ENCODE data around the gene ADAMTS1.

Gene ADAMTS1

DNA sequence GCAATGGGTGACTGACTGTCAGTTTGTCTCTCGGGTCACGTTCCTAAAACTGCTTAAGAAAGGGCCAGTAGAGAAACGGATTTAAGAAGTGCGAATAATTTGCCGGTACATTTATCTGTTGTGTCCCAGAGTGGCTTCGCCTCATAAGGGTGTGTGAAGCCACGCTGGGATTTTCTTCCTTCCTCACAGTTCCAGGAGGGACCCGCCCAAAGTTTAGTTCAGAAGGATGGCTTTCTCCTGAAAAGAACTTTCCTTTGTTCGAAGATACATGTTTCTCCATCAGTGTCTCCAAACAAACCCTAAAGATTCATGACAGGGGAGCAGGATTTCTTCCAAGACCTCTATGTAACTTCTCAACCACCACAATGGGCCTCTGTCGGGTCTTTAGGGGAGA is 49.8 kb downstream of the ADAMTS1 start:
- Mint-ChIP-seq H3K27me3 (peaks cover 3% of the 10 kb centered on the region), H3K4me1 (no peaks in the 10 kb centered on the region), H3K9me3 (peaks cover 11% of the 10 kb centered on the region), H3K27ac (no peak overlapping the region), H3K36me3 (ENCODE audit: low read depth) (no peaks in the 10 kb centered on the region), H3K4me3 (no peak overlapping the region)
- DNase-seq, result no peak
- no peak for ATAC-seq

DNA sequence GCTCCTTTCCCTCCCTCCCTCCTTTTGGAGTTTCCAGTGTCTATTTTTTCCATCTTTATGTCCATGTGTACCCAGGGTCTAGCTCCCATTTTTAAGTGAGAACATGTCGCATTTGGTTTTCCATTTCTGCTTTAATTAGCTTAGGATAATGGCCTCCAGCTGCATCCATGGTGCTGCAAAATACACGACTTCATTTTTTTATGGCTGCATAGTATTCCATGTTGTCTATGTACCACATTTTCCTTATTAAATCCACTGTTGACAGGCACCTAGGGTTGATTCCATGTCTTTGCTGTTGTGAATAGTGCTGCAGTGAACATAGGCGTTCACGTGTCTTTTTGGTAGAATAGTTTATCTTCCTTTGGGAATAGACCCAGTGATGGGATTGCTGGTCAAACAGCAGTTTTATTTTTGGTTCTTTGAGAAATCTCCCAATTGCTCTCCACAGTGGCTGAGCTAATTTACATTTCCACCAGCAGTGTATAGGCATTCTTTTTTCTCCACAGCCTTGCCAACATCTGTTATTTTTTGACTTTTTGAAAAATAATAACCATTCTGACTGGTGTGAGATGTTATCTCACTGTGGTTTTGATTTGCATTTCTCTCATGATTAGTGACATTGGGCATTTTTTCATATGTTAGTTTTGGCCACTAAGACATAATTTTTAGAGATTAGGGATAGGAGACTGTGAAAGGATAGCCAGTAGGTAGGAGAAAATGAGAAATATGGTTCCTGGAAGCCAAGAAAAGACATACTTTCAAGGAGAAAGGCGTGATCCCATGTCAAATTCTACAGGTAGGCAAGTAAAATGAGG is 50.4 kb downstream of the ADAMTS1 start:
- no peaks in the 10 kb centered on the region for H3K36me3 Mint-ChIP-seq (ENCODE audit: low read depth)
- peaks cover 3% of the 10 kb centered on the region for H3K27me3 Mint-ChIP-seq
- ATAC-seq (no peak), DNase-seq (no peak)
- peaks cover 11% of the 10 kb centered on the region for H3K9me3 Mint-ChIP-seq
- H3K27ac Mint-ChIP-seq, result no peak overlapping the region
- no peak overlapping the region for H3K4me3 Mint-ChIP-seq
- no peaks in the 10 kb centered on the region for H3K4me1 Mint-ChIP-seq

DNA sequence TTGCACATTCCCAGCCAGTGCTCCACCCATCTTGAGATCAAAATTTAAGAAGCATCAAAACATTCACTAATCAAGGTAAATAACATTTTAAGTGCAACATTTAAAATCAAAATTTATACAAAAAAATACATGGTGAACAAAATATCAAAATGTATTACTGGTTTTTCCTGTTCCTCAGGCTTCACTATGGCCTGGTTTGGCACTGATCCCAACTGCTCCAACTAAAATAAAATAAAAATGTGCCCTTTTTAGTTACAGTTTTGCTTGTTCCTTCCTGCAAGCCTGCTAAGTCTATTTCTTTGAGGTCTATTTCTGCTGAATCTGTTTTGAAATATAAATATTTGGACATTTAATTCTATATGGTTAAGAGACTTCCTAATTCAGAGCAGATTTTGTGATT is 54.9 kb downstream of the ADAMTS1 start:
- H3K9me3 Mint-ChIP-seq, result peaks cover 11% of the 10 kb centered on the region
- H3K36me3 Mint-ChIP-seq (ENCODE audit: low read depth), result no peaks in the 10 kb centered on the region
- H3K4me3 Mint-ChIP-seq, result no peak overlapping the region
- no peaks in the 10 kb centered on the region for H3K4me1 Mint-ChIP-seq
- no peak for DNase-seq
- H3K27me3 Mint-ChIP-seq, result no peaks in the 10 kb centered on the region
- no peak overlapping the region for H3K27ac Mint-ChIP-seq
- no peak for ATAC-seq

DNA sequence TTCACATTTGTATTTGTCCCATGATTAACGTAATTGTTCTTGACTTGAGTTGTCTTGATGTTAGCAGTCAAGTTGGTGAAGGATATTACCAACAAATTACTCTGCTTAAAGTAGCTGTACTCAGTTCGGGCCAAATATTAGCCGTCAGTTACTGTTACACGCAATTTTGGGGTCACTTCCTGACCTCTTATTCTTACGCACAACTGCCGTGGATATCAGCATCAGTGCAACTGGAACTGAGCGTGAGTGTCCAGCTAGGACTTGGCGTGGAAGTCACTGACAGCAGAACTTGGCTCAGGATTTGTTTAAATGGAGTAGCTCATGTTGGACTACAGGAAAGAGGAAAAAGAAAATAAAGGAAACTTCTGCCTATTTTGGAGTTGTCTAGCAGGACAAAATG is 56.4 kb downstream of the ADAMTS1 start:
- DNase-seq (no peak), ATAC-seq (no peak)
- Mint-ChIP-seq H3K27ac (no peak overlapping the region), H3K9me3 (peaks cover 9% of the 10 kb centered on the region), H3K4me1 (no peaks in the 10 kb centered on the region), H3K27me3 (no peaks in the 10 kb centered on the region), H3K36me3 (ENCODE audit: low read depth) (no peaks in the 10 kb centered on the region), H3K4me3 (no peak overlapping the region)
